KMS-11 (cell line): ENCODE results near the gene AP4S1.
"Not testable (repeated sequence)": the region's sequence is repeated elsewhere in the genome, so short reads cannot be mapped to it uniquely, and the experiment has no call there.

Source experiments
- H2AFZ ChIP-seq: fragments of 200-600 bp; sonication (generic); 2 replicates; pipeline ENCODE4 v1.6.1; 2016; ENCODE audit warnings: antibody characterized with exemption, mixed run types, low read depth
- H3K27ac ChIP-seq: fragments of 200-600 bp; sonication (generic); 2 replicates; pipeline ENCODE4 v1.6.1; 2016; ENCODE audit warnings: mild to moderate bottlenecking, mixed run types
- H3K27me3 ChIP-seq: fragments of 200-600 bp; sonication (generic); 2 replicates; pipeline ENCODE4 v1.6.1; 2017; ENCODE audit warnings: mild to moderate bottlenecking, low read depth, mixed run types, moderate library complexity; ENCODE audit not compliant: insufficient read depth
- H3K36me3 ChIP-seq: fragments of 200-600 bp; sonication (generic); 2 replicates; pipeline ENCODE4 v1.6.1; 2017; ENCODE audit warnings: mild to moderate bottlenecking, mixed run types; ENCODE audit not compliant: insufficient read depth
- H3K4me1 ChIP-seq: fragments of 200-600 bp; sonication (generic); 2 replicates; pipeline ENCODE4 v1.6.1; 2016; ENCODE audit warnings: mild to moderate bottlenecking, low read depth, mixed run types; ENCODE audit not compliant: poor library complexity, severe bottlenecking
- H3K4me2 ChIP-seq: fragments of 200-600 bp; sonication (generic); 2 replicates; pipeline ENCODE4 v1.7.0; 2016; ENCODE audit warnings: mild to moderate bottlenecking, mixed run types
- H3K4me3 ChIP-seq: fragments of 200-600 bp; sonication (generic); IDR thresholded peaks from 2 replicates; pipeline ENCODE4 v1.6.1; 2017; ENCODE audit warnings: low read depth, low read length, mixed read lengths; ENCODE audit not compliant: insufficient read depth
- H3K79me2 ChIP-seq: fragments of 200-600 bp; sonication (generic); 2 replicates; pipeline ENCODE4 v1.6.1; 2016; ENCODE audit warnings: low read depth, mixed run types; ENCODE audit not compliant: insufficient read depth
- H3K9ac ChIP-seq: fragments of 200-600 bp; sonication (generic); 2 replicates; pipeline ENCODE4 v1.6.1; 2016; ENCODE audit warnings: mild to moderate bottlenecking, mixed run types
- H4K20me1 ChIP-seq: fragments of 200-600 bp; sonication (generic); 2 replicates; pipeline ENCODE4 v1.6.1; 2016; ENCODE audit warnings: mild to moderate bottlenecking, mixed run types; ENCODE audit not compliant: insufficient read depth
- TF ChIP-seq, protein P1 (sequence below): fragments of 200-600 bp; sonication (generic); conservative IDR thresholded peaks from 2 replicates; pipeline ENCODE4 v1.6.1; 2017; ENCODE audit warnings: low read depth, mild to moderate bottlenecking, antibody characterized with exemption, low read length, moderate library complexity, mixed read lengths

The AP4S1 gene

DNA sequence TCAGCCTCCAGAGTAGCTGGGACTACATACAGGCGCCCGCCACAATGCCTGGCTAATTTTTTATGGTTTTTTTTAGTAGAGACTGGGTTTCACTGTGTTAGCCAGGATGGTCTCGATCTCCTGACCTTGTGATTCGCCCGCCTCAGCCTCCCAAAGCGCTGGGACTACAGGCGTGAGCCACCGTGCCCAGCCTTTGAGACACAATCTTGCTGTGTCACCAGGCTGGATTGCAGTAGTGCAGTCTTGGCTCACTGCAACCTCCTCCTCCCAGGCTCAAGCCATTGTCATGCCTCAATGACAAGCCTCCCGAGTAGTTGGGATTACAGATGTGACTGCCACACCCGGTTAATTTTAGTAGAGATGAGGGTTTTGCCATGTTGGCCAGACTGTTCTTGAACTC lies 22.1 kb downstream of the AP4S1 start:
- H3K9ac ChIP-seq = no peak overlapping the region
- H3K27ac ChIP-seq = no peak overlapping the region
- TF ChIP-seq, protein P1, sequence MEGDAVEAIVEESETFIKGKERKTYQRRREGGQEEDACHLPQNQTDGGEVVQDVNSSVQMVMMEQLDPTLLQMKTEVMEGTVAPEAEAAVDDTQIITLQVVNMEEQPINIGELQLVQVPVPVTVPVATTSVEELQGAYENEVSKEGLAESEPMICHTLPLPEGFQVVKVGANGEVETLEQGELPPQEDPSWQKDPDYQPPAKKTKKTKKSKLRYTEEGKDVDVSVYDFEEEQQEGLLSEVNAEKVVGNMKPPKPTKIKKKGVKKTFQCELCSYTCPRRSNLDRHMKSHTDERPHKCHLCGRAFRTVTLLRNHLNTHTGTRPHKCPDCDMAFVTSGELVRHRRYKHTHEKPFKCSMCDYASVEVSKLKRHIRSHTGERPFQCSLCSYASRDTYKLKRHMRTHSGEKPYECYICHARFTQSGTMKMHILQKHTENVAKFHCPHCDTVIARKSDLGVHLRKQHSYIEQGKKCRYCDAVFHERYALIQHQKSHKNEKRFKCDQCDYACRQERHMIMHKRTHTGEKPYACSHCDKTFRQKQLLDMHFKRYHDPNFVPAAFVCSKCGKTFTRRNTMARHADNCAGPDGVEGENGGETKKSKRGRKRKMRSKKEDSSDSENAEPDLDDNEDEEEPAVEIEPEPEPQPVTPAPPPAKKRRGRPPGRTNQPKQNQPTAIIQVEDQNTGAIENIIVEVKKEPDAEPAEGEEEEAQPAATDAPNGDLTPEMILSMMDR = no peak
- H3K36me3 ChIP-seq = no peaks in the 10 kb centered on the region
- no peak overlapping the region for H2AFZ ChIP-seq
- no peaks in the 10 kb centered on the region for H4K20me1 ChIP-seq
- H3K4me3 ChIP-seq = no peak overlapping the region
- H3K4me1 ChIP-seq = no peaks in the 10 kb centered on the region
- no peaks in the 10 kb centered on the region for H3K79me2 ChIP-seq
- no peak overlapping the region for H3K4me2 ChIP-seq
- H3K27me3 ChIP-seq = no peaks in the 10 kb centered on the region

DNA sequence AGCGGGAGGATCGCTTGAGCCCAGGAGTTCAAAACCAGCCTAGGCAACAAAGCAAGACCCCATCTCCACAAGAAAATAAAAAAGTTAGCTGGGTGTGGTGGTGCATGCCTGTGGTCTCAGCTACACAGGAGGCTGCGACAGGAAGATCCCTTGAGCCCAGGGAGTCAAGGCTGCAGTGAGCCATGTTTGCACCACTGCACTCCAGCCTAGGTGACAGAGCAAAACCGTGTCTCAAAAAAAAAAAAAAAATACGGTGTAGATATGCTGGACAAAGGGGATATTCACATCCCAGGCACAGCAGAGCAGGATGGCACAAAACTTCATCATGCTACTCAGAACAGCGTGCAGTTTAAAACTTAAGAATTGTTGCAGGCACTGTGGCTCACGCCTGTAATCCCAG lies 25.6 kb downstream of the AP4S1 start:
- H3K4me1 ChIP-seq = no peaks in the 10 kb centered on the region
- H3K9ac ChIP-seq = no peak overlapping the region
- H3K27ac ChIP-seq = no peak overlapping the region
- TF ChIP-seq, protein P1 = no peak
- no peaks in the 10 kb centered on the region for H4K20me1 ChIP-seq
- H3K27me3 ChIP-seq = no peaks in the 10 kb centered on the region
- no peak overlapping the region for H3K4me3 ChIP-seq
- H3K4me2 ChIP-seq = no peak overlapping the region
- no peak overlapping the region for H2AFZ ChIP-seq
- H3K79me2 ChIP-seq = no peaks in the 10 kb centered on the region
- H3K36me3 ChIP-seq = no peaks in the 10 kb centered on the region

DNA sequence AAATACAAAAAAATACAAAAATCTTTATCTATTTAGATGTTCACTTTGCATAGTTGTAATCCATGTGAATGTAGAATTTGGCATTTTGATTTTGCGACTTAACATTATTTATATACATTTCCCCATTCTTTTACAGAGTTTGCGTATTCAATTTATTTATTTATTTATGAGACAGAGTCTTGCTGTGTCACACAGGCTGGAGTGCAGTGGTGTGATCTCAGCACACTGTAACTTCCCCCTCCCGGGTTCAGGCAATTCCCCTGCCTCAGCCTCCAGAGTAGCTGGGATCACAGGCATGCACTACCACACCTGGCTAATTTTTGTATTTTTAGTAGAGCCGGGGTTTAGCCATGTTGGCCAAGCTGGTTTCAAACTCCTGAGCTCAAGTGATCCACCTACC lies 26.1 kb downstream of the AP4S1 start:
- Histone ChIP-seq H3K27me3 (no peaks in the 10 kb centered on the region), H3K9ac (no peak overlapping the region), H3K79me2 (no peaks in the 10 kb centered on the region), H3K4me2 (no peak overlapping the region), H2AFZ (no peak overlapping the region), H4K20me1 (no peaks in the 10 kb centered on the region), H3K4me3 (no peak overlapping the region), H3K36me3 (no peaks in the 10 kb centered on the region), H3K4me1 (no peaks in the 10 kb centered on the region), H3K27ac (no peak overlapping the region)
- TF ChIP-seq, protein P1 = no peak

GRCh38 chr14:31052905-31053586 lies 27.6 kb downstream of the AP4S1 start:
- H3K36me3 ChIP-seq, H2AFZ ChIP-seq, H3K4me1 ChIP-seq, H3K27me3 ChIP-seq, H4K20me1 ChIP-seq, H3K4me3 ChIP-seq, H3K4me2 ChIP-seq, H3K79me2 ChIP-seq, H3K27ac ChIP-seq, H3K9ac ChIP-seq: not testable (repeated sequence)

GRCh38 chr14:31057035-31057434 lies 31.6 kb downstream of the AP4S1 start:
- Histone ChIP-seq H4K20me1 (no peaks in the 10 kb centered on the region), H2AFZ (no peak overlapping the region), H3K27ac (no peak overlapping the region), H3K4me3 (no peak overlapping the region), H3K79me2 (no peaks in the 10 kb centered on the region), H3K27me3 (no peaks in the 10 kb centered on the region), H3K4me1 (no peaks in the 10 kb centered on the region), H3K9ac (no peak overlapping the region), H3K36me3 (no peaks in the 10 kb centered on the region), H3K4me2 (no peak overlapping the region)
- TF ChIP-seq, protein P1 = no peak
